HepG2 (cell line): ENCODE data around the gene TRPC1. TPM values are rescaled to one million over a fixed set of nuclear protein-coding genes. Genes with fewer than 3 reads are reported as not detected.

ENCODE experiments used
- ATAC-seq: fragments of 200-7000 bp; cut with Tn5 transposase; 3 replicates; pipeline ENCODE4 v1.9.1; 2020; ENCODE audit warnings: mild to moderate bottlenecking, moderate library complexity
- BruUV-seq: library from RNA; stranded (reverse); fragments of 400-500 nt; replicated peaks from 2 replicates; lab custom pipeline; 2021; lab: Mats Ljungman, UMichigan
- CTCF ChIA-PET: fragments of 300-600 bp; formaldehyde crosslinking; extraction: SDS; loops from one replicate; lab custom pipeline; 2021; ENCODE audit warnings: low total read pairs, inconsistent platforms, low intra/inter-chr PET ratio; lab: Yijun Ruan, JAX
- POLR2A ChIA-PET: fragments of 350-600 bp; sonication (Branson Sonifier 250); formaldehyde crosslinking; loops from one replicate; lab custom pipeline; 2020; ENCODE audit warnings: antibody characterized with exemption, inconsistent platforms; lab: Yijun Ruan, JAX
- DNase-seq: peaks from one replicate; pipeline ENCODE4 v3.0.0-alpha.2; 2015; ENCODE audit warnings: low spot score
- FAIRE-seq: peaks from 3 replicates; lab custom pipeline; 2011; peaks lifted over from hg19 to GRCh38; lab: Jason Lieb, UNC
- H2AFZ ChIP-seq: one replicate; pipeline ENCODE4 v1.6.1; 2011; ENCODE audit warnings: low read length, inconsistent platforms
- H3K27ac ChIP-seq: fragments of 300-600 bp; 3 replicates; pipeline ENCODE4 v1.8.0; 2011; ENCODE audit warnings: mixed run types, mild to moderate bottlenecking, mixed read lengths, low read length, inconsistent platforms; ENCODE audit not compliant: insufficient read depth; ENCODE audit errors: extremely low read length
- H3K27me3 ChIP-seq, 2 experiments: fragments of 200-600 bp in 1 of 2; 2 replicates in 1 of 2; 3 replicates in 1 of 2; pipeline versions ENCODE4 v1.6.0 to v1.8.0; 2011; ENCODE audit warnings: low read length in 2 of 2, mild to moderate bottlenecking in 2 of 2, moderate library complexity in 2 of 2, inconsistent platforms in 1 of 2; ENCODE audit not compliant: insufficient read depth in 2 of 2, control insufficient read depth in 1 of 2
- H3K36me3 ChIP-seq, 2 experiments: fragments of 200-600 bp in 1 of 2; replicated peaks in 1 of 2; 2 replicates in 1 of 2; 3 replicates in 1 of 2; pipeline versions ENCODE4 v1.5.1 to v1.8.0; 2011; ENCODE audit warnings: low read length in 2 of 2, inconsistent platforms in 1 of 2; ENCODE audit not compliant: insufficient read depth in 2 of 2, control insufficient read depth in 1 of 2
- H3K4me1 ChIP-seq: 2 replicates; pipeline ENCODE4 v1.5.1; 2012; ENCODE audit warnings: low read length, inconsistent platforms; ENCODE audit not compliant: insufficient read depth
- H3K4me2 ChIP-seq: 2 replicates; pipeline ENCODE4 v1.6.0; 2011; ENCODE audit warnings: low read depth, low read length, inconsistent platforms
- H3K4me3 ChIP-seq, 3 experiments: fragments of 200-600 bp in 1 of 3; sonication (generic), shearing (Covaris generic) in 1 of 3; replicated peaks in 1 of 3; 2 replicates each; pipeline ENCODE4 v1.5.1; 2011 to 2016; ENCODE audit warnings: low read length in 3 of 3, inconsistent platforms in 2 of 3, low read depth in 2 of 3, mild to moderate bottlenecking in 2 of 3, control low read depth in 1 of 3, mixed read lengths in 1 of 3; ENCODE audit not compliant: insufficient read depth in 1 of 3
- H3K79me2 ChIP-seq: one replicate; pipeline ENCODE4 v1.6.1; 2011; ENCODE audit warnings: low read length, inconsistent platforms; ENCODE audit not compliant: insufficient read depth
- H3K9ac ChIP-seq: 2 replicates; pipeline ENCODE4 v1.6.0; 2011; ENCODE audit warnings: mild to moderate bottlenecking, low read depth, low read length, inconsistent platforms; ENCODE audit not compliant: insufficient read depth
- H3K9me3 ChIP-seq: 2 replicates; pipeline ENCODE4 v1.5.1; 2012; ENCODE audit warnings: mild to moderate bottlenecking, low read length
- H4K20me1 ChIP-seq: 2 replicates; pipeline ENCODE4 v1.6.0; 2011; ENCODE audit warnings: inconsistent platforms, mild to moderate bottlenecking, low read length, moderate library complexity; ENCODE audit not compliant: insufficient read depth
- CHCHD3 ChIP-seq: sonication (generic); formaldehyde crosslinking; IDR thresholded peaks from 2 replicates; pipeline ENCODE4 v1.8.0; 2022; ENCODE audit warnings: mild to moderate bottlenecking, missing genetic modification reagents, moderate library complexity
- MTERF4 ChIP-seq: sonication (generic); formaldehyde crosslinking; IDR thresholded peaks from 2 replicates; pipeline ENCODE4 v1.8.0; 2023; ENCODE audit warnings: mild to moderate bottlenecking, missing genetic modification reagents
- NCOA1 ChIP-seq: sonication (generic); formaldehyde crosslinking; IDR thresholded peaks from 2 replicates; pipeline ENCODE4 v1.9.0; 2021; ENCODE audit warnings: missing genetic modification reagents
- PBX2 ChIP-seq: IDR thresholded peaks from 2 replicates; pipeline ENCODE4 v1.6.1; 2016; ENCODE audit warnings: control low read depth
- POGK ChIP-seq: sonication (generic); formaldehyde crosslinking; conservative IDR thresholded peaks from 2 replicates; pipeline ENCODE4 v1.8.0; 2022; ENCODE audit warnings: mild to moderate bottlenecking, moderate library complexity, missing genetic modification reagents
- SRY ChIP-seq: sonication (generic); formaldehyde crosslinking; IDR thresholded peaks from 2 replicates; pipeline ENCODE4 v1.8.0; 2022; ENCODE audit warnings: mild to moderate bottlenecking, missing genetic modification reagents
- ZHX1 ChIP-seq: sonication (generic); formaldehyde crosslinking; IDR thresholded peaks from 2 replicates; pipeline ENCODE4 v1.8.1; 2022; ENCODE audit warnings: low read depth, mild to moderate bottlenecking, missing genetic modification reagents
- ZNF343 ChIP-seq: sonication (generic); formaldehyde crosslinking; IDR thresholded peaks from 2 replicates; pipeline ENCODE4 v1.4.0; 2020; ENCODE audit warnings: mild to moderate bottlenecking, missing genetic modification reagents
- ZNF354B ChIP-seq: sonication (generic); formaldehyde crosslinking; IDR thresholded peaks from 2 replicates; pipeline ENCODE4 v1.8.0; 2022; ENCODE audit warnings: mild to moderate bottlenecking, missing genetic modification reagents
- ZNF512B ChIP-seq: sonication (generic); formaldehyde crosslinking; IDR thresholded peaks from 2 replicates; pipeline ENCODE4 v1.5.1; 2020; ENCODE audit warnings: missing genetic modification reagents, mild to moderate bottlenecking, borderline replicate concordance
- ZNF607 ChIP-seq: sonication (generic); formaldehyde crosslinking; IDR thresholded peaks from 2 replicates; pipeline ENCODE4 v1.5.1; 2020; ENCODE audit warnings: missing genetic modification reagents, mild to moderate bottlenecking, borderline replicate concordance
- ZSCAN30 ChIP-seq: sonication (generic); formaldehyde crosslinking; IDR thresholded peaks from 2 replicates; pipeline ENCODE4 v1.5.0; 2020; ENCODE audit warnings: mild to moderate bottlenecking, missing genetic modification reagents
- WGBS: methylation state at CpG from one replicate; pipeline ENCODE4 v1.1.6; 2017; ENCODE audit warnings: low lambda C conversion rate; 5-methylcytosine and 5-hydroxymethylcytosine counted together
- in situ Hi-C: cut with HindIII; loops from 2 replicates; pipeline ENCODE4 v1.10.0; 2017; ENCODE audit warnings: low pct_unique_long_range_greater_than_20kb; ENCODE audit not compliant: extremely low pct_ligation_motif_present
- intact Hi-C: fragments of 100-400 bp; cut with micrococcal nuclease; formaldehyde crosslinking; loops from one replicate; pipeline ENCODE4 v1.10.0; 2022; ENCODE audit not compliant: unreplicated experiment
- polyA plus RNA-seq, 8 experiments: library from polyadenylated mRNA; depleted of rRNA in 3 of 8; stranded (reverse) in 7 of 8; unstranded in 1 of 8; fragments of >200 nt; fragmentation: Illumina TruSeq in 4 of 8; extraction: Trizol in 4 of 8; gene quantifications; 2 replicates each; pipeline versions ENCODE4 v1.2.1 to v1.2.3, GENCODE V29; 2011 to 2016; ENCODE audit warnings: low read depth in 4 of 8, missing spikeins in 1 of 8, mixed read lengths in 1 of 8; ENCODE audit not compliant: insufficient read depth in 1 of 8
- total RNA-seq, 5 experiments: library from RNA; depleted of rRNA; stranded (reverse); fragments of >200 nt; fragmentation: Illumina TruSeq; extraction: Trizol; gene quantifications; 2 replicates each; pipeline ENCODE4 v1.2.3, GENCODE V29; 2016; ENCODE audit warnings: low read depth in 1 of 5
- TF ChIP-seq, protein P1 (sequence below): sonication (generic); formaldehyde crosslinking; IDR thresholded peaks from 2 replicates; pipeline ENCODE4 v1.5.1; 2020; ENCODE audit warnings: missing genetic modification reagents, mild to moderate bottlenecking, borderline replicate concordance

Gene TRPC1
- total and polyA plus RNA-seq, 2 of the 13 experiments (the other 11 are each of a cell fraction or from before 2014, with no cell fraction given), result 10.8 to 13.1 TPM

DNA sequence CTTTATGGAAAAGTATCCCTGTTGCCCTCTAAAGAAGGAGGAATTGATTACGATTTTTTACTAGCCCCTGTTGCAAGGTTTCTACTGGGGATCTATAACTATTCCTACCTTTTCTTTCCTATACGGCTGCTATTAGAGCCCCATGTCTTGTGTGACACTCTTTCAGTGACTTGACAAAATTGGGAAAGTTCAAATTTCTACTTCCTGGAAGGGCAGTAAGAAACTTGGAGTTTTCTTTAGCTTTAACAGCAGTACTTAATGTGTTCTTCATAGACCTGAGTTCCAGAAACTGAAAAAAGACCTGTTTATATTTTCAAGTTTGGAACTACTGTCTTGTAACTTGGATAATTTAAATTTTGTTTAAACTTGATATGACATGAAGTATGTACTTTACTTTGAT, 54.7 kb downstream of the TRPC1 start:
- no peak overlapping the region for H3K4me3 ChIP-seq
- 94% methylated on average over 2 of the region's 2 CpGs for WGBS
- intact Hi-C loops (no loop called here), in situ Hi-C loops (no loop called here)
- POLR2A ChIA-PET, result no interaction called here
- no peak overlapping the region for H3K27ac ChIP-seq
- H3K4me1 ChIP-seq, result no peaks in the 10 kb centered on the region
- H4K20me1 ChIP-seq, result no peaks in the 10 kb centered on the region
- no peak for DNase-seq
- 0 out of 5 replicates have a peak, but pooled peaks cover 1 to 7% of the 10 kb centered on the region in 2 experiments for H3K36me3 ChIP-seq
- no TSS peak for BruUV-seq
- no peak for FAIRE-seq
- no peak overlapping the region for H3K4me2 ChIP-seq
- no peaks in the 10 kb centered on the region for H3K79me2 ChIP-seq
- ATAC-seq, result no peak
- H3K9me3 ChIP-seq, result no peaks in the 10 kb centered on the region
- H3K9ac ChIP-seq, result no peak overlapping the region
- H2AFZ ChIP-seq, result no peak overlapping the region
- CTCF ChIA-PET, result no interaction called here
- no peaks in the 10 kb centered on the region for H3K27me3 ChIP-seq
- no peak for TF ChIP-seq MTERF4 (CRISPR knock-in tag)
- TF ChIP-seq NCOA1 (CRISPR knock-in tag), result no peak
- TF ChIP-seq ZNF512B (CRISPR knock-in tag), result no peak
- no peak for TF ChIP-seq ZSCAN30 (CRISPR knock-in tag)
- TF ChIP-seq ZNF607, result no peak
- no peak for TF ChIP-seq ZNF354B (CRISPR knock-in tag)
- TF ChIP-seq, protein P1, sequence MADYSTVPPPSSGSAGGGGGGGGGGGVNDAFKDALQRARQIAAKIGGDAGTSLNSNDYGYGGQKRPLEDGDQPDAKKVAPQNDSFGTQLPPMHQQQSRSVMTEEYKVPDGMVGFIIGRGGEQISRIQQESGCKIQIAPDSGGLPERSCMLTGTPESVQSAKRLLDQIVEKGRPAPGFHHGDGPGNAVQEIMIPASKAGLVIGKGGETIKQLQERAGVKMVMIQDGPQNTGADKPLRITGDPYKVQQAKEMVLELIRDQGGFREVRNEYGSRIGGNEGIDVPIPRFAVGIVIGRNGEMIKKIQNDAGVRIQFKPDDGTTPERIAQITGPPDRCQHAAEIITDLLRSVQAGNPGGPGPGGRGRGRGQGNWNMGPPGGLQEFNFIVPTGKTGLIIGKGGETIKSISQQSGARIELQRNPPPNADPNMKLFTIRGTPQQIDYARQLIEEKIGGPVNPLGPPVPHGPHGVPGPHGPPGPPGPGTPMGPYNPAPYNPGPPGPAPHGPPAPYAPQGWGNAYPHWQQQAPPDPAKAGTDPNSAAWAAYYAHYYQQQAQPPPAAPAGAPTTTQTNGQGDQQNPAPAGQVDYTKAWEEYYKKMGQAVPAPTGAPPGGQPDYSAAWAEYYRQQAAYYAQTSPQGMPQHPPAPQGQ (CRISPR knock-in tag), result no peak
- no peak for TF ChIP-seq POGK (CRISPR knock-in tag)
- no peak for TF ChIP-seq ZNF343 (CRISPR knock-in tag)
- no peak for TF ChIP-seq SRY (CRISPR knock-in tag)
- TF ChIP-seq CHCHD3 (CRISPR knock-in tag), result no peak
- no peak for TF ChIP-seq PBX2
- TF ChIP-seq ZHX1, result no peak
